K562 (cell line): Measurements from ENCODE around the gene DHRS13. TPM values are rescaled to one million over a fixed set of nuclear protein-coding genes. Genes with fewer than 3 reads are reported as not detected.
A peak's percentile ranks its signal among the peaks of the same experiment; 100 is the strongest.

Experiments used
- CC2D1A ChIP-seq: fragments of 450-650 bp; IDR thresholded peaks from 2 replicates; pipeline ENCODE4 v1.6.1; 2017; ENCODE audit warnings: mild to moderate bottlenecking
- CCAR2 ChIP-seq: fragments of 200-400 bp; formaldehyde crosslinking; IDR thresholded peaks from 2 replicates; pipeline ENCODE4 v1.6.1; 2017; ENCODE audit warnings: mild to moderate bottlenecking, low read depth, low read length
- E2F6 ChIP-seq, 2 experiments: IDR thresholded peaks; 2 replicates each; pipeline ENCODE4 v1.6.1; 2011; ENCODE audit warnings: borderline replicate concordance in 1 of 2, control low read depth in 1 of 2, low read depth in 1 of 2, low read length in 1 of 2, mild to moderate bottlenecking in 1 of 2, mixed read lengths in 1 of 2, moderate library complexity in 1 of 2; ENCODE audit not compliant: insufficient read depth in 1 of 2, insufficient read length in 1 of 2, poor library complexity in 1 of 2, severe bottlenecking in 1 of 2; ENCODE audit errors: extremely low read depth in 1 of 2
- HCFC1 ChIP-seq: IDR thresholded peaks from 2 replicates; pipeline ENCODE4 v1.6.1; 2012; ENCODE audit warnings: low read depth, low read length, improper control_type of control experiment
- HOMEZ ChIP-seq: fragments of 250-450 bp; sonication (Bioruptor Pico); IDR thresholded peaks from 2 replicates; pipeline ENCODE4 v1.4.0; 2020; ENCODE audit warnings: mild to moderate bottlenecking, moderate library complexity
- NR2C2 ChIP-seq, 2 experiments: fragments of 200-800 bp in 1 of 2; sonication (Bioruptor generic) in 1 of 2; sonication (generic) in 1 of 2; formaldehyde crosslinking in 1 of 2; IDR thresholded peaks; 2 replicates each; pipeline versions ENCODE4 v1.6.1 to v1.8.0; 2016 to 2022; ENCODE audit warnings: mild to moderate bottlenecking in 1 of 2, missing compliant biosample characterization in 1 of 2, missing genetic modification characterization in 1 of 2, missing genetic modification reagents in 1 of 2
- PML ChIP-seq: IDR thresholded peaks from 2 replicates; pipeline ENCODE4 v1.6.1; 2012; ENCODE audit warnings: low read length, inconsistent platforms
- SAFB2 ChIP-seq: fragments of 200-400 bp; formaldehyde crosslinking; IDR thresholded peaks from 2 replicates; pipeline ENCODE4 v1.6.1; 2018; ENCODE audit warnings: borderline replicate concordance, low read length, low read depth, moderate library complexity; ENCODE audit not compliant: severe bottlenecking
- SMARCA4 ChIP-seq: fragments of 450-650 bp; IDR thresholded peaks from 2 replicates; pipeline ENCODE4 v1.6.1; 2016
- SMARCA5 ChIP-seq: fragments of 450-650 bp; IDR thresholded peaks from 2 replicates; pipeline ENCODE4 v1.6.1; 2016
- SRF ChIP-seq, 2 experiments: fragments of 250-450, 450-650 bp in 1 of 2; sonication (Bioruptor Pico) in 1 of 2; sonication (generic) in 1 of 2; formaldehyde crosslinking; IDR thresholded peaks; 2 replicates each; pipeline versions ENCODE4 v1.5.0 to v1.5.1; 2020 to 2022; ENCODE audit warnings: mild to moderate bottlenecking in 1 of 2, missing genetic modification reagents in 1 of 2
- ZNF232 ChIP-seq: sonication (generic); formaldehyde crosslinking; IDR thresholded peaks from 2 replicates; pipeline ENCODE4 v1.8.0; 2022; ENCODE audit warnings: mild to moderate bottlenecking, missing genetic modification reagents
- polyA plus RNA-seq, 8 experiments: library from polyadenylated mRNA; depleted of rRNA in 4 of 8; stranded (reverse) in 5 of 8; unstranded in 3 of 8; fragments of >200 nt; fragmentation: Nextera tagmentation in 2 of 8; fragmentation: Illumina TruSeq in 1 of 8; extraction: Ambion mirVana in 2 of 8; extraction: Trizol in 1 of 8; gene quantifications; 2 replicates each; pipeline versions ENCODE4 v1.2.1 to v1.2.3, GENCODE V29; 2011 to 2014; ENCODE audit warnings: inconsistent platforms in 1 of 8, missing spikeins in 1 of 8
- total RNA-seq, 7 experiments: library from RNA; depleted of rRNA in 6 of 7; stranded (reverse); fragments of >200 nt in 6 of 7; fragmentation: Illumina TruSeq in 2 of 7; extraction: Trizol in 2 of 7; gene quantifications; 2 replicates each; pipeline versions ENCODE4 v1.2.1 to v1.2.3, GENCODE V29; 2011 to 2021; ENCODE audit warnings: low replicate concordance in 1 of 7
- TF ChIP-seq, protein P1 (sequence below): fragments of 250-450 bp; sonication (Bioruptor Pico); IDR thresholded peaks from 2 replicates; pipeline ENCODE4 v1.8.0; 2021; ENCODE audit warnings: moderate library complexity, mild to moderate bottlenecking, inconsistent platforms
- TF ChIP-seq, protein P2 (sequence below): fragments of 450-650 bp; IDR thresholded peaks from 2 replicates; pipeline ENCODE4 v1.6.1; 2016; ENCODE audit warnings: low read depth, mild to moderate bottlenecking, moderate library complexity
- TF ChIP-seq, protein P3 (sequence below), 2 experiments: IDR thresholded peaks; 2 replicates each; pipeline ENCODE4 v1.6.1; 2012; ENCODE audit warnings: improper control_type of control experiment in 2 of 2, low read depth in 2 of 2, low read length in 2 of 2, borderline replicate concordance in 1 of 2

Gene DHRS13
- total and polyA plus RNA-seq, 9 of the 15 experiments (the other 6 are each of a cell fraction or from before 2014, with no cell fraction given): 0.32 to 52.3 (median 34.3) TPM; not detected in 1

- peak in 1 of 2 experiments; percentile 42 for TF ChIP-seq E2F6 (IDR thresholded peaks at IDR 0.05; ENCODE audit: borderline replicate concordance in 1 of 2, extremely low read depth in 1 of 2, insufficient read depth in 1 of 2, insufficient read length in 1 of 2, low read depth in 1 of 2, low read length in 1 of 2, poor library complexity in 1 of 2, severe bottlenecking in 1 of 2)
- peak in 1 of 2 experiments; percentile 76; a peak in 1 of 4 replicates for TF ChIP-seq SRF (CRISPR knock-in tag; IDR thresholded peaks at IDR 0.05)
- no peak for TF ChIP-seq HOMEZ (CRISPR knock-in tag)
- TF ChIP-seq PML: peak; percentile 19; the same call in 1 of the 2 replicates
- TF ChIP-seq SMARCA4: 0 out of 2 replicates have a peak, but pooled peaks have one; percentile 49
- TF ChIP-seq, protein P1, sequence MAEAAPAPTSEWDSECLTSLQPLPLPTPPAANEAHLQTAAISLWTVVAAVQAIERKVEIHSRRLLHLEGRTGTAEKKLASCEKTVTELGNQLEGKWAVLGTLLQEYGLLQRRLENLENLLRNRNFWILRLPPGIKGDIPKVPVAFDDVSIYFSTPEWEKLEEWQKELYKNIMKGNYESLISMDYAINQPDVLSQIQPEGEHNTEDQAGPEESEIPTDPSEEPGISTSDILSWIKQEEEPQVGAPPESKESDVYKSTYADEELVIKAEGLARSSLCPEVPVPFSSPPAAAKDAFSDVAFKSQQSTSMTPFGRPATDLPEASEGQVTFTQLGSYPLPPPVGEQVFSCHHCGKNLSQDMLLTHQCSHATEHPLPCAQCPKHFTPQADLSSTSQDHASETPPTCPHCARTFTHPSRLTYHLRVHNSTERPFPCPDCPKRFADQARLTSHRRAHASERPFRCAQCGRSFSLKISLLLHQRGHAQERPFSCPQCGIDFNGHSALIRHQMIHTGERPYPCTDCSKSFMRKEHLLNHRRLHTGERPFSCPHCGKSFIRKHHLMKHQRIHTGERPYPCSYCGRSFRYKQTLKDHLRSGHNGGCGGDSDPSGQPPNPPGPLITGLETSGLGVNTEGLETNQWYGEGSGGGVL (CRISPR knock-in tag): no peak
- TF ChIP-seq, protein P2, sequence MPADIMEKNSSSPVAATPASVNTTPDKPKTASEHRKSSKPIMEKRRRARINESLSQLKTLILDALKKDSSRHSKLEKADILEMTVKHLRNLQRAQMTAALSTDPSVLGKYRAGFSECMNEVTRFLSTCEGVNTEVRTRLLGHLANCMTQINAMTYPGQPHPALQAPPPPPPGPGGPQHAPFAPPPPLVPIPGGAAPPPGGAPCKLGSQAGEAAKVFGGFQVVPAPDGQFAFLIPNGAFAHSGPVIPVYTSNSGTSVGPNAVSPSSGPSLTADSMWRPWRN: peak; percentile 50
- TF ChIP-seq CCAR2: no peak
- TF ChIP-seq SAFB2: no peak
- TF ChIP-seq, protein P3, sequence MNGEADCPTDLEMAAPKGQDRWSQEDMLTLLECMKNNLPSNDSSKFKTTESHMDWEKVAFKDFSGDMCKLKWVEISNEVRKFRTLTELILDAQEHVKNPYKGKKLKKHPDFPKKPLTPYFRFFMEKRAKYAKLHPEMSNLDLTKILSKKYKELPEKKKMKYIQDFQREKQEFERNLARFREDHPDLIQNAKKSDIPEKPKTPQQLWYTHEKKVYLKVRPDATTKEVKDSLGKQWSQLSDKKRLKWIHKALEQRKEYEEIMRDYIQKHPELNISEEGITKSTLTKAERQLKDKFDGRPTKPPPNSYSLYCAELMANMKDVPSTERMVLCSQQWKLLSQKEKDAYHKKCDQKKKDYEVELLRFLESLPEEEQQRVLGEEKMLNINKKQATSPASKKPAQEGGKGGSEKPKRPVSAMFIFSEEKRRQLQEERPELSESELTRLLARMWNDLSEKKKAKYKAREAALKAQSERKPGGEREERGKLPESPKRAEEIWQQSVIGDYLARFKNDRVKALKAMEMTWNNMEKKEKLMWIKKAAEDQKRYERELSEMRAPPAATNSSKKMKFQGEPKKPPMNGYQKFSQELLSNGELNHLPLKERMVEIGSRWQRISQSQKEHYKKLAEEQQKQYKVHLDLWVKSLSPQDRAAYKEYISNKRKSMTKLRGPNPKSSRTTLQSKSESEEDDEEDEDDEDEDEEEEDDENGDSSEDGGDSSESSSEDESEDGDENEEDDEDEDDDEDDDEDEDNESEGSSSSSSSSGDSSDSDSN (IDR thresholded peaks at IDR 0.05; ENCODE audit: borderline replicate concordance in 1 of 2, low read depth in 2 of 2, low read length in 2 of 2): peak; percentile 15 to 44; a peak in 2 of 4 replicates
- TF ChIP-seq CC2D1A: peak; percentile 57; the same call in 1 of the 2 replicates
- TF ChIP-seq HCFC1: 0 out of 2 replicates have a peak, but pooled peaks have one; percentile 15
- TF ChIP-seq SMARCA5: peak; percentile 57; the same call in 1 of the 2 replicates
- peak; percentile 70; the same call in 1 of the 2 replicates for TF ChIP-seq ZNF232 (CRISPR knock-in tag)
- TF ChIP-seq NR2C2 (CRISPR knock-in tag; IDR thresholded peaks at IDR 0.05): no peak
- TF ChIP-seq NR2C2 (tag; IDR thresholded peaks at IDR 0.05): peak; percentile 91
Measured at GRCh38 chr17:28901866-28902818, 737 bp downstream of the DHRS13 start (continued).
